ENCODE results near the gene SCYGR1.
"Not testable (repeated sequence)": the region's sequence is repeated elsewhere in the genome, so short reads cannot be mapped to it uniquely, and the experiment has no call there.

The SCYGR1 gene

DNA sequence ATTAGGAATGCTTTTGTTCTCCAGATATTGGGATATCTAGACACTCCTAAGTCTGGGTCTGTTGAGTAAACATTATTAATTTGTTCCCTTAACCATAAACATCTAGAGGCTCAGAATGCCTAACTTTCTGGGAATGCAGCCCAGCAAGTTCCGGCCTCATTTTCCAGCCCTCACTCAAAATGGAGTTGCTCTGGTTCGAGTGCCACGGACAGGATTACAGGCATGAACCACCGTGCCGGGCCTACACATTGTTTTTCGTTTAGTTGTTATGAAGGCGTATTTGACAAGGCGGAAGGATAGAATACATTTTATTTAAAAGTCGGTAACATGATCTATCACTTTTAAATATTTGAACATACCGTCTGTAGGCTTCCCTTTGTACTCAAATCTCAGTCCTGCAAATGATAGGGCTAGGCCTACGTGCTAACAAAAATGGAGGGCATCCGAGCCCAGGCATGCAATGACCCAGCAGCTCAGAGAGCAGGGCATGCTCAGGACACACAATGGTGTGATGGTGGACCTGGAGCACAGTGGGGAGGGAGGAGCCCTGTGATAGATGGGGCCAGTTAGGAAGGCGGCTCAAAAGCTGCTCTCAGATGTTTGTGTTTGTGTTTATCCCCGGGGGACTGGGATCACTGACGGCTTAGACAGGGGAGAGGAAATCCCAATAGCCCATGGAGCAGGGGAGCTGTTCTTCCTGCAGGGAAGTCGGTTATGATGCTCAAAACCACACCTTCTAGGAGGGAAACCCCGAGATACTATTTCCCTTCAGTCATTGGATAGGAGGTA lies 2.9 kb upstream of the SCYGR1 start:
- no peak for TF ChIP-seq ZNF274 (IDR thresholded peaks at IDR 0.05; ENCODE audit: low read depth, low read length)

DNA sequence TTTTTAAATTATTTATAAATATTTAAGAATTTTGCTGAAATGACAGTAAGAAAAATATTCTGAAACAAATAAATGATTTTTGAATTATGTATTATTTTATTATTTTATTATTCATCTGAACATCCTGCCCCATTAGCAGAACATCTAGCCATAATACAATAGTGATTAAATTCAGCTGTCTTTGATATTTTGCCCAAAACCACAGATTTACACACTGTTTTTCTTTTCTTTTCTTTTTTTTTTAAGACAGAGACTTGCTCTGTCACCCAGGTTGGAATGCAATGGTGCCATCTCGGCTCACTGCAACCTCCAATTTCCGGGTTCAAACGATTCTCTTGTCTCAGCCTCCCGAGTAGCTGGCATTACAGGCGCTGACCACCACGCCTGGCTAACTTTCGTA lies 1.9 kb upstream of the SCYGR1 start:
- H3K4me3 ChIP-seq (ENCODE audit: low read length): no peak overlapping the region
- no peak for TF ChIP-seq ZNF274 (IDR thresholded peaks at IDR 0.05; ENCODE audit: low read depth, low read length)

More for the DNA sequence above, 2.9 kb upstream of the SCYGR1 start:
- no peak overlapping the region for H3K4me3 ChIP-seq (ENCODE audit: low read length)

DNA sequence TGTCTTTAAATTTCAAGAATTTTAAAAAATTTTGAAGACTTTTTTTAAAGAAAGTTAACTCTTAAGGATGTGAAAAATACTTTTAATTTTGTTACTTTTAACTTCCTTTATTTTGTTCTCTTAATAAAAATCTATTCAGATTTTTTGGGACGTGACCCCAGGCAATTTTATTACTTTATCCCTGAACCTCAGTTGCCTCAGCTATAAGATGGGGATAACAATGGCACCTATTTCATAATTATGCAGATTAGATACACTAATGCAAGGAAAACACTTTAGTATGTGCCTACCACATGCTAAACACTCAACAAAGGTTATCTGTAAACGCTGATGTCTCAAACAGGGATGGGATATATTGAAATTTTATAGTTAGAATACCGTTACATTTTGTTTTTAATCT lies 1.5 kb upstream of the SCYGR1 start:
- H3K4me3 ChIP-seq (ENCODE audit: low read length): no peak overlapping the region
- TF ChIP-seq ZNF274 (IDR thresholded peaks at IDR 0.05; ENCODE audit: low read depth, low read length): no peak

DNA sequence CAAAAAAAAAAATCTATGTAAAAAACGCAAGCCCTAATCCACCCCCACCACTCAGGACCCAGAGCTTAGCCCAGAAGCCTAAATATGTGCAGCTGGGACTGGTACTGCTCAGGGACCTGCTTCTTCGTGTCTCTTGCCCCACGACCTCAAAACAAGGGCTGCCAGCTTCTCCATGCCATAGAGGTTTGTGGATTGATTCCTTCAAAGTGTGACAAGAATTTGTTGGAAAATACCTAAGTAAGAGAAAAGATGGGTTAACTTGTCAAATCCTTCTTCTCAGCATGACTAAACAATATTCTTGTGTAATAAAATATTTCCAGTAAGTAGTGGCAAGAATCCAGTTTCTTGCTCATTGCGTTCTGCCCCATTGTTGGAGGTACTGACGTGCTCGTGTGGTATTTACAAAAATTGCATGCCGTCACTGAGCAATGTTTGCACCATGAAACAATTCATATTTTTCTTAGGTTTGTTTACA lies 825 bp upstream of the SCYGR1 start:
- TF ChIP-seq ZNF274 (IDR thresholded peaks at IDR 0.05; ENCODE audit: low read depth, low read length): no peak
- no peak overlapping the region for H3K4me3 ChIP-seq (ENCODE audit: low read length)

DNA sequence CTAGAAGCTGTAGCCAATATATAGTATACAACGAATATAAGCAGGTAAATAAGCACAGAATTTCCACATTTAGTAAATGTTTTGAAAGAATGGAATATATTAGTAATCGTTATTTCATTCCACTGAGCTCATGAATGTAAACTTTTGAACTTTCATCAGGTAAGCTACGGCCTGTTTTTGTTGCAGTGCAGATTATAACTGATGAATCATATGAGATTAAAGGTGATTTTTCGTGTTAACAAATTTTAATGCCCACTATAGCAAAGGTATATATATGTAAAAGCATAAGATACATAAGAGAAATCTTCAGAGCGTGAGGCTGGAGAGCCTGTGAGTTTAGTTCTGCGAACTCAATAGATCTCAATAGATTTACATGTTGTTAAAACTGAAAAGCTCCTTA lies 1.1 kb downstream of the SCYGR1 start:
- TF ChIP-seq ZNF274 (IDR thresholded peaks at IDR 0.05; ENCODE audit: low read depth, low read length): no peak
- H3K4me3 ChIP-seq (ENCODE audit: low read length): no peak overlapping the region

DNA sequence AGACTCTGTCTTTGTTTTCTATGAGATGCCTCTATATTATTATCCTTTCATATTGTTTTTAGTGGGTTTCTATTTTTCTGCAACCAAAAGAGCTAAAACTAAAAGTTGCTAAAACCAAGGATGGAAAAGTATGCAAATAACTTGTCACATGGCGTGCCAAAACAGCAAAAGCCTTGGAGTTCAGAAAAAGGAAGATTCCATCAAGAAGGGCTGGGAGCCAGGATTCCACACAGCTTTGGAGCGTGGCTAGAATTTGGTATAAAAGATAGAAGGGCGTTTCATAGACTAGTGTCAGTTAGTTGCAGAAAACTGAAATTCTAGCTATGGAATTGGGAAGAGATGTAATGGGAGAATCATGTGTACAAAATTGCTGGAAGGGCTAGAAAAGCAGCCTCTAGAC lies 4.1 kb downstream of the SCYGR1 start:
- H3K4me3 ChIP-seq (ENCODE audit: low read length): no peak overlapping the region
- TF ChIP-seq ZNF274 (IDR thresholded peaks at IDR 0.05; ENCODE audit: low read depth, low read length): no peak

DNA sequence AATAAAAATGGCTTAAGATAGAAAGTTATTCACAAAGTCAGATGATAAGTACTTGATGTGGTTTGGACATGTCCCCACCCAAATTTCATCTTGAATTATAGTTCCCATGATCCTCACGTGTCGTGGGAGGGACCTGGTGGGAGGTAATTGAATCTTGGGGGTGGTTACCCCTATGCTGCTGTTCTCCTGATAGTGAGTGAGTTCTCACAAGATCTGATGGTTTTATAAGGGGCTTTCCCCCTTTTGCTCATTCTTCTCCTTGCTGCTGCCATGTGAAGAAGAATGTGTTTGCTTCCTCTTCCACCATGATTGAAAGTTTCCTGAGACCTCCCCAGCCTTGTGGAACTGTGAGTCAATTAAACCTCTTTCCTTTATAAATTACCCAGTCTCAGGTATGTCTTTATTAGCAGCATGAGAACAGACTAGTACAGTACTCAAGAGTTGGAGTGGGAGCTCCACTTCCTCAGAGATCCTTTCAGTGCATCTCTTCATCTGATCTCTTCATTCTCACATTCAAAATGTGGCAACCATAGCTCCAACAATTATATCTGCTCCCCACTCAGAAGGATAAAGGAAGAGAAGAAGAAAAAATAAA lies 5.4 kb downstream of the SCYGR1 start:
- not testable (repeated sequence) for H3K4me3 ChIP-seq (ENCODE audit: low read length)

DNA sequence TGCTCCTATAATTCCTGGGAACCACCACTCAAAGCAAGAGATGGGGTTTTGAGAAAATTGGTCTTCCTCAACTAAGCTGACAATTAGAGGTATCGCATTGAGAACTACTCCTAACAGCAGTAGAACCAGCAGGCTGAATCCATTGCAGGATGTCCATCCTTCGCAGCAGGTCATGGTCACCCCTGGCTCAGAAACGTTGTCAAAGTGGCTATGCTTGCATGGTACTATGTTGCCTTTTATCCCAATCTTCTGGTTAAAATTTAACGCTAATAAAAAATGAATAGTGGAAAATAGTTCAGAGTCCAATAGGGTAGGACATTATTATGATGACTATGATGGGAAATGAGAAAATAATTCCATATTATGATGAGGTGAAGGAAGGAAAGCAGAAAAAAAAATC lies 8.7 kb downstream of the SCYGR1 start, which contains the start of gene TM4SF20:
TM4SF20 (minus strand) TSS at position 212 of the 400 bp plus-strand sequence; CDS start at position 174, 38 bp downstream.
- no peak within 1 kb of the TSS for H3K4me3 ChIP-seq (ENCODE audit: low read length)
- no peak for TF ChIP-seq ZNF274 (IDR thresholded peaks at IDR 0.05; ENCODE audit: low read depth, low read length)

DNA sequence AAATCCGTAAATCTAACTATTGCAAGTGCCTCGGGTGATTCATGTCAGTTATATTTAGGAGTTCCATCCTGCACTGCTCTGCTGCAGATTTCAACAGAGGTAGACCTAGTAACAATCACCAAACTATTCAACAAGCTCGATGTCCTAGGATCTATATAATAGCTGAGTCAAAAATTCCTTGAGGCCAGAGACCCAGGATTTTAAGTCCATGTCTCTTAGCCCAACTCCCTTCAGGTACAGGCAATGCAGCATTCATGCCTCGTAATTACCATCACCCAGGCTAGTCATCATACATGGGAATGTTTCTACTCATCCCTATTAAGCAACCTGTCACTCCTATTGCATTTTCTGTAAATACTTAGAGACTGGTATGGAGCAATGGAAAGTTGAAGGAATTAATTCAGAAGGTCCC lies 9.4 kb downstream of the SCYGR1 start:
- no peak for TF ChIP-seq ZNF274 (IDR thresholded peaks at IDR 0.05; ENCODE audit: low read depth, low read length)
- no peak overlapping the region for H3K4me3 ChIP-seq (ENCODE audit: low read length)

DNA sequence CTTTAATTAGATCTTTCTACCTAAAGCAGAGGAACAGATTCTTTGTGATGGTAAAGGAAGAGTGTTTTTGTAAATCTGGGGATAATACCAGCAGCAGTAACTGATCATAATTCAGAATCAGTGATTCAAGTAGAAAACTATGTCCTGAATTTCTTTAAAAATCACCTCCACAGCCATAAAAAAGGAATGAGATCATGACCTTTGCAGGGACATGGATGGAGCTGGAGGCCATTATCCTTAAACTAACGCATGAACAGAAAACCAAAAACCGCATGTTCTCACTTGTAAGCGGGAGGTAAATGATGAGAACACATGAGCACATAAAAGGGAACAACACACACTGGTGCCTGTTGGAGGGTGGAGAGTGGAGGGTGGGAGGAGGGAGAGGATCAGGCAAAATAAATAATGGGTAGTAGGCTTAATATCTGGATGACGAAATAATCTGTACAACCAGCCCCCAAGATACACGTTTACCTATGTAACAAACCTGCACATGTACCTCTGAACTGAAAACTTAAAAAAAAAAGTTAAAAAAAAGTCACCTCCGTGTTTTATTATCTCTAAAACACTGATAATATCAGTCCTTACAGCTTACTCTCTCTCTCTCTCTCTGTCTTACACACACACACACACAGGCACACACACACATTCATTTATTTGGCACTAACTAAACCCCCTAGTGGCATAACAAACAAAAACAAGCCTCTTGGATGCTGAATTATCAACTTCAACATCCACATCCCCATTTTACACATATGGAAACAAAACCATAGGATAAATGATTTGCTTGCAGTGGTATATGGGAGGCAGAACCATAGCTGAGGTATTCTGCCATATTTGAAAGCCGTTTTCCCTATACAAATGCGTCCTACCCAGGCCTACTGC lies 10.0 kb downstream of the SCYGR1 start:
- TF ChIP-seq ZNF274 (IDR thresholded peaks at IDR 0.05; ENCODE audit: low read depth, low read length): no peak
- H3K4me3 ChIP-seq (ENCODE audit: low read length): no peak overlapping the region

DNA sequence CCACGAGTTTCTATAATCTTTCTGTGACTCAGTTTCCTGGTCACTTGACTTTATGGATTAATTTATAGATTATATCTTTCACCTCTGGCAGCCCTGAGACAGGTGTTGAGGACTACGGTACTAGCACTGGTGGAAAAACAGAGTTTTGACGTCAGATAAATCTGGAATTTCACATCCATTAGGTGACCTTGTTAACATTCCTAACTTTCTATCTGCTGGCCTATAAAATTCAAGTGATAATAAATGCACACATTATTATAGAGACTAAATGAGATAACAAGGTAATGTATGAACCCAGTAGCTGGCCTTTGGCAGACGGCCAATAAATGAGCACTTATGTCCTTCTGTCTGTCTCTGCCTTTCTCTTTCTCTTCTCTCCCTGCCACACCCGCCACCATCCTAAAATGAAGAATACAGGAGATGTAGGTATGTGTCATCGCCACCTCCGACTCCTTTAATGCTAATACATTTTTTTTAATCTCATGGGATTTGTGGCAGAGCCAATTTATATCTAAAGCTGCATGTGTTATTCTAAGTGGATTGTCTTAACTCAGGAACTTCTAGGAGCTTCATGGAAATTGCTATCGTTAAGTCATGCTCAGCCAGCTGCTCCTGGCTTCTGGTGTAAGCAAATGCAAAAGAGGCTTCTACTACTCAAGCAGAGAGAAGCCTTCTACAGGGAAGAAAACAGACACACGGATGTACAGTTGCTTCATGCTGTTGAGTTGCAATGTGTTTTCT lies 10.9 kb downstream of the SCYGR1 start:
- no peak overlapping the region for H3K4me3 ChIP-seq (ENCODE audit: low read length)
- no peak for TF ChIP-seq ZNF274 (IDR thresholded peaks at IDR 0.05; ENCODE audit: low read depth, low read length)

DNA sequence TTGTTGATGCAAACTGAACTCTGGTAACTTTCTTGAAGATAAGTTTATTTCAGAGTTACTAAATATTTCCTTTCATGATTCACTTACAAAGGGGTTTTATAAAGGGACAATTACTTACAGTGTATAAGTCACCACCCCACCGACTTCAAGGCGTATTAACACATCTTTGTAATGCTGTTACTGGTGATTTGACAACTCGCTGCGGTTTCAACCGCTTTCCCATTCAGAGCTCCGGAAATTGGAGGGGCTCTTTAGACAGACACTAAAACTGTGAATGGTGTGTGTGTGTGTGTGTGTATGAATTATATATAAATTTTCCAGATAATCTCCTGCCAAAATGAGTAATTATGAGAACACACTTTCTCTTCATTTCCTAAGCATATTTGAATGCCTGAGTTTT lies 13.6 kb downstream of the SCYGR1 start:
- TF ChIP-seq ZNF274 (IDR thresholded peaks at IDR 0.05; ENCODE audit: low read depth, low read length): no peak
- no peak overlapping the region for H3K4me3 ChIP-seq (ENCODE audit: low read length)

DNA sequence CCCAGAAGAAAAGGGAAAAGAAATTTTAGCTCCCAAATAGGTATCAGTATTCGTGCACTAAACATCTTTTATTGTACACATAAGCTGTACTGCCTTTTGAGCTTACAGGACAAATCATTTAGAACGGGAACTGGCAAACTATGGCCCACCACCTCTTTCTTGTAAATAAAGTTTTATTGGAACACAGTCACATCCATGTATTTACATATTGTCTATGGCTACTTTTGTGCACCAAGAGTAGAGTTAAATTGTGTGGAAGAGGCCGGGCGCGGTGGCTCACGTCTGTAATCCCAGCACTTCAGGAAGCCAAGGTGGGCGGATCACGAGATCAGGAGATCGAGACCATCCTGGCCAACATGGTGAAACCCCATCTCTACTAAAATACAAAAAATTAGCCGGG lies 14.4 kb downstream of the SCYGR1 start:
- no peak overlapping the region for H3K4me3 ChIP-seq (ENCODE audit: low read length)
- TF ChIP-seq ZNF274 (IDR thresholded peaks at IDR 0.05; ENCODE audit: low read depth, low read length): no peak

DNA sequence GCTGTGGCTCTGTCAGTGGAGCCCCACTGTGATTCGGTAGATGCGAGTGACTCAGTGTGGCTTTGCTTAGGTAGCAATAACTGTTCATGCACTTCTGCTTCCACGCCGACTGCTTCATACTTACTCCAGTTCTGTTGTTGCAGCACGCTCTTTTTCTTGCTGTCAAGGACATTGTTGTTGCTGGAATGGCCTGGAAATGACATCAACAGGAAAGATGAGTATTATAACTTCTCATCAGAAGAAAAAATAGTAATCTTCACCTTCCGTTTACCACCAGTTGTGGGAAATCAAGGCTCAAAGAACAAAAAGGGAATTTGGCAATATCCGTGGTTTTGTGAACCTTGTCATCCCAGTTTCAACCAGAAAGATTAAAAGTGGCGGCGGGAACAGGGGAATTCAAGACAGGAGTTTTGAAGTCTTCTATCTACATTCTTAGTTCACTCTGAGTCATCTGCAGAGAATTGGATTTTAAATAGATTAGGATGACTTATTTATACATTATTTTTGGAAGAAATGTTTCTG lies 16.9 kb downstream of the SCYGR1 start:
- TF ChIP-seq ZNF274 (IDR thresholded peaks at IDR 0.05; ENCODE audit: low read depth, low read length): no peak
- H3K4me3 ChIP-seq (ENCODE audit: low read length): no peak overlapping the region

All from GM08714 (cell line).